ENCODE results near the gene HEXD. TPM values are rescaled to one million over a fixed set of nuclear protein-coding genes. Genes with fewer than 3 reads are reported as not detected.

The HEXD gene
- total and polyA plus RNA-seq, 2 donors (not counting 3 experiments of a cell fraction or from before 2014, with no cell fraction given), result 12.9 to 18.6 TPM

DNA sequence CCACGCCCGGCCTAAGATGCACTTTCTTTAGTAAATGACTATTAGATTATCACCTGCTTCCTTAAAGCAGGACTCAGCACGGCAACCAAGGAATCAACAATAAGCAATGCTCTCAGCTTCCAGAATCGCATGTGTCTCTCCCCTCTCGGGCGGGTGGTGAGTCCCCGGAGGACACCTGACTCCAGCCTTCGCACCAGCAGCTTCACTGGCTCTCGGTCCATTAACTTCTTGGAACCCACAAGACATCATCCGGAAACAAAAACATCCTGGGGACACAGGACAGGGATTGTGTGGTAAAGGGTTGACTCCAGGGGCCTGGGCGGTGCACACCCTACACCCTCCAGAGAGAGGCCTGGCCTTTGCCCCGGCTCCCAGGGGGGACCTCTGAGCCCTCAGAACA, 23.9 kb upstream of the HEXD start:
- Histone ChIP-seq H3K9ac (replicated peaks; ENCODE audit: extremely low read depth, insufficient read depth, low read length) (no peak overlapping the region), H3K4me3 (replicated peaks in 1 of 3; ENCODE audit: insufficient read depth in 1 of 3, low read depth in 1 of 3, low read length in 3 of 3) (no peak overlapping the region), H3K4me1 (ENCODE audit: control insufficient read depth, extremely low read depth, insufficient read depth, low read length) (no peaks in the 10 kb centered on the region), H3K4me2 (ENCODE audit: insufficient read depth, low read length) (no peak overlapping the region), H3K79me2 (ENCODE audit: control insufficient read depth, insufficient read depth, low read length) (no peaks in the 10 kb centered on the region), H4K20me1 (replicated peaks; ENCODE audit: control insufficient read depth, extremely low read depth, insufficient read depth, low read length) (no peaks in the 10 kb centered on the region), H3K27me3 (ENCODE audit: control insufficient read depth in 2 of 2, insufficient read depth in 2 of 2, low read length in 2 of 2) (no peaks in the 10 kb centered on the region), H2AFZ (ENCODE audit: low read depth, low read length) (no peak overlapping the region), H3K9me1 (replicated peaks; ENCODE audit: control insufficient read depth, extremely low read depth, insufficient read depth, low read length) (no peaks in the 10 kb centered on the region), H3K36me3 (ENCODE audit: control insufficient read depth in 2 of 2, extremely low read depth in 1 of 2, insufficient read depth in 2 of 2, low read length in 2 of 2) (no peaks in the 10 kb centered on the region), H3K27ac (ENCODE audit: insufficient read depth, low read depth, low read length) (no peak overlapping the region), H3K9me3 (replicated peaks; ENCODE audit: control insufficient read depth, insufficient read depth, low read length) (no peaks in the 10 kb centered on the region)
- dilution Hi-C loops (cut with MboI; ENCODE audit: extremely low pct_ligation_motif_present, low sequenced_read_pairs) (no loop called here), intact Hi-C loops (cut with micrococcal nuclease) (no loop called here)
- no peak for TF ChIP-seq POLR2A (IDR thresholded peaks at IDR 0.05; ENCODE audit: low read depth, low read length)
- no peak for TF ChIP-seq POLR2AphosphoS5 (IDR thresholded peaks at IDR 0.05; ENCODE audit: insufficient read depth, low read depth, low read length)
- TF ChIP-seq GATA2 (IDR thresholded peaks at IDR 0.05; ENCODE audit: insufficient read depth, insufficient read length, low read depth, low read length), result no peak
- TF ChIP-seq EZH2 (IDR thresholded peaks at IDR 0.05; ENCODE audit: borderline replicate concordance, low read depth, low read length, severe bottlenecking), result no peak
- TF ChIP-seq, protein P1, sequence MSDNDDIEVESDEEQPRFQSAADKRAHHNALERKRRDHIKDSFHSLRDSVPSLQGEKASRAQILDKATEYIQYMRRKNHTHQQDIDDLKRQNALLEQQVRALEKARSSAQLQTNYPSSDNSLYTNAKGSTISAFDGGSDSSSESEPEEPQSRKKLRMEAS (IDR thresholded peaks at IDR 0.05; ENCODE audit: insufficient read depth, insufficient read length), result no peak
- TF ChIP-seq JUN (IDR thresholded peaks at IDR 0.05; ENCODE audit: borderline replicate concordance, insufficient read depth, insufficient read length, low read depth), result no peak
- no peak for TF ChIP-seq FOS (IDR thresholded peaks at IDR 0.05; ENCODE audit: borderline replicate concordance, insufficient read depth, low read length)
- no peak for TF ChIP-seq CTCF (IDR thresholded peaks at IDR 0.05; ENCODE audit: extremely low read depth in 1 of 2, insufficient read depth in 1 of 2, low read depth in 1 of 2, low read length in 2 of 2)
- no peak for TF ChIP-seq MYC (IDR thresholded peaks at IDR 0.05; ENCODE audit: low read depth, low read length)
- POLR2A ChIA-PET, result no interaction called here
- DNase-seq (ENCODE audit: low read depth, low spot score) (no peak), FAIRE-seq (no peak)
- CTCF ChIA-PET, result no interaction called here
- BruUV-seq (replicated peaks), result no TSS peak

All from endothelial cell of umbilical vein (primary cell).